ENCODE results near the gene IL16.

GRCh38 chr15:81298611-81299010, 101.9 kb downstream of the IL16 start:
- TF ChIP-seq POLR2A (IDR thresholded peaks at IDR 0.05; ENCODE audit: low read depth, low read length) = 0 out of 2 replicates have a peak, but pooled peaks have one; percentile 24
- TF ChIP-seq POLR2AphosphoS5 (IDR thresholded peaks at IDR 0.05; ENCODE audit: low read depth, low read length) = no peak
- TF ChIP-seq TAF1 (IDR thresholded peaks at IDR 0.05; ENCODE audit: borderline replicate concordance, low read depth, low read length) = no peak
